ENCODE results near the gene SNX8.
"Not testable (repeated sequence)": the region's sequence is repeated elsewhere in the genome, so short reads cannot be mapped to it uniquely, and the experiment has no call there.

SNX8 gene

GRCh38 chr7:2290877-2291276, 23.4 kb downstream of the SNX8 start:
- no peak for DNase-seq (ENCODE audit: low read depth)

GRCh38 chr7:2289621-2290020, 24.6 kb downstream of the SNX8 start:
- no peak for DNase-seq (ENCODE audit: low read depth)

DNA sequence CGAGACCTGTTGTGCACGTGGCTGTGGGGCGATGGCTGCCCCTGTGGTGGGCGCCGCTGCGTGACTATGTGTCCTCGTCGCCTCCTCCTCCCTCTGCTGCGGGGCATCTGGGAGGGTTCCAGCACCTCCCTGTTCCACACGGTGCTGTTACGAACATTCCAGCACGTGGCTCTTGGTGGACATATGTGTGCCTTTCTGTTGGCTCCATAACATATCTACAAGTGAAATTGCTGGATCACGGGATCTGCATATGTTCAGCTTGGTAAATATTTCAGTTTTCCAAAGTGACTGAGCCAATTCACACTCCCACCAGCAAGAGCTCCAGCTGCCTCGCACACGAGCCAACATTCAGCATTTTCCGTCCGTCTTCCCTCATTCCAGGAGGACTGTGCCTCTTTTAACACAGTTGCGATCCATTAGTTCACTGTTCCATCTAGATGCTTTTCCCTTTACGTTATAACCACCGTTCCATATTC, 25.1 kb downstream of the SNX8 start:
- no peak for DNase-seq (ENCODE audit: low read depth)

DNA sequence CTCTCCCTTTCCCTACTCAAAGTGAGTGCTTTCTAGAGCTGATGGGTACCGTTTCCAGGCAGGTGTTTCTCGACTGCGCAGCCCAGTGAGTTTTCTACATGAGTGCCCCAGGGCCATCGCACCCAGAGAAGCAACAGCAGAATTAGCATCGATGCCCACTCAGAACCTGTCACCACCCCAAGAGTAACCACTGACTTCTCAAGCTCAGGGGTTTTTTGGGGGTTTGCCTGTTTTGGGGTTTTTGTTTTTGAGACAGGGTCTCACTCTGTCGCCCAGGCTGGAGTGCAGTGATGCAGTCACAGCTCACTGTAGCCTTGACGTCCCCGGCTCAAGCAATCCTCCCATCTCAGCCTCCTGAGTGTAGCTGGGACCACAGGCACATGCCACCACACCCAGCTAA, 25.7 kb downstream of the SNX8 start:
- DNase-seq (ENCODE audit: low read depth), result no peak

- no peak for DNase-seq (ENCODE audit: low read depth)
These were observed 26.5 kb downstream of the SNX8 start for GRCh38 chr7:2287745-2288144.

GRCh38 chr7:2283074-2283473, 31.2 kb downstream of the SNX8 start:
- no peak for DNase-seq (ENCODE audit: low read depth)

DNA sequence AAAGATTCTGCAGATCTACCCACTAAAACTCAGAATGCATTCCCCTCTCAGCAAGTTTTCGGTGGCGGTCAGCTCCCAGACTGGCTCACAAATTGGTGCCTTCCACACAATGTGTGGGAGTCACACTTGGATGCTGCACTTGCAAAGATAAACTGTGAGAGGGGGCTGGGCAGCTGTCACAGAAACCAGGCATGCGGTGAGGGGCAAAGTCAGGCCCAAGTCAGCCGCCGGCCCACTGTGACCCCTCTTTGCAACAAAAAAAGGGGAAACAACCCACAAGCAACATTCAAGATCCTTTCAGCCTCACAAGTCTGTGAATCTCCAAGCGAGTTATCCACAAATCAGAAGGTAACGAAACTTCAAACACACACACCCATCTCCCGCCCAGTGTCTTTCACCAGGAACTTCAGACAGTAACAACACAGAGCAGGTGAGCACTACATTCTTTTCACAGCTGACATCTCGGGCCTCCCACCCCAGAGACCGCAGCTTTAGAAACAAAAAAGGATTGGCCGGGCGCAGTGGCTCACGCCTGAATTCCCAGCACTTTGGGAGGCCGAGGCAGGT, 32.0 kb downstream of the SNX8 start:
- DNase-seq (ENCODE audit: low read depth), result no peak

- DNase-seq (ENCODE audit: low read depth), result no peak
These were observed 32.7 kb downstream of the SNX8 start for GRCh38 chr7:2281541-2281940.

- DNase-seq (ENCODE audit: low read depth), result no peak
These were observed 33.8 kb downstream of the SNX8 start for GRCh38 chr7:2280424-2280823.

GRCh38 chr7:2279896-2280295, 34.3 kb downstream of the SNX8 start:
- DNase-seq (ENCODE audit: low read depth), result no peak

- DNase-seq (ENCODE audit: low read depth), result no peak
These were observed 36.2 kb downstream of the SNX8 start for GRCh38 chr7:2278026-2278425.

GRCh38 chr7:2276107-2276506, 38.1 kb downstream of the SNX8 start:
- DNase-seq (ENCODE audit: low read depth), result no peak

DNA sequence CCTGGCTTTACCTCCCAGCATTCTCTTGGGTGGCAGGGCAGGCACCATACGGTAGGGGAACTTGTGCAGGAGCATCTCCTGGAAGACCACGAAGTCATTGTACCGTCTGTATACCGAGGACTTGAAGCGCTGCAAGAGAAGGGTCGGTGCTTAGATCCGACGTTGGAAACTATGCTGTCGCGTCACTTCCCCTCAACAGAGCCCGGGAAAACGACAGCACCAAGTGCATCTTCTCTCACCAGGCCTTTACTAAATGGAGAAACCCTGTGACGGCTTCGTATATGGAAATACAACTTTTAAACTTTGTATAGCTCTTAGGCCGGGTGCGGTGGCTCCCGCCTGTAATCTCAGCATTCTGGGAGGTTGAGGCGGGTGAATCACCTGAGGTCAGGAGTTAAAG, 39.1 kb downstream of the SNX8 start:
- no peak for DNase-seq (ENCODE audit: low read depth)

DNA sequence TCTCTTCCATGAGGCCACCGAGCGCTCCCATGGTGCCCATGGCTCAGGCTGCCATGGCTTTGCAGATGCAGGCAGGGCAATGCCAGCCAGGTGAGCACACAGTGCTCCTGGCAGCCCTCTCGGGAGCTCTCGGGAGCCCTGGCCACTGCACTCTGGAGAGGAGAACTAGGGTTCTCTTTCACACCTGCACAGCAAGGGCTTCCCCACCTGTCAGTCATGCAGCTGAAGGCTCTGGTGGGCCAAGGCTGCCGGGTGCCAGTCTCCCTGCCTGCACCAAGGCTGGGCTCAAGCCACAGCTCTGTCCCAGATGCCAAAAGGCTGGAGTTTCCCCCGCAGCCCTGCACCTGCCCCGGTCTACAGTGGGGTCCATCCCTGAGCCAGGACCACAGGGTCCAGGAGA, 39.6 kb downstream of the SNX8 start:
- no peak for DNase-seq (ENCODE audit: low read depth)

DNA sequence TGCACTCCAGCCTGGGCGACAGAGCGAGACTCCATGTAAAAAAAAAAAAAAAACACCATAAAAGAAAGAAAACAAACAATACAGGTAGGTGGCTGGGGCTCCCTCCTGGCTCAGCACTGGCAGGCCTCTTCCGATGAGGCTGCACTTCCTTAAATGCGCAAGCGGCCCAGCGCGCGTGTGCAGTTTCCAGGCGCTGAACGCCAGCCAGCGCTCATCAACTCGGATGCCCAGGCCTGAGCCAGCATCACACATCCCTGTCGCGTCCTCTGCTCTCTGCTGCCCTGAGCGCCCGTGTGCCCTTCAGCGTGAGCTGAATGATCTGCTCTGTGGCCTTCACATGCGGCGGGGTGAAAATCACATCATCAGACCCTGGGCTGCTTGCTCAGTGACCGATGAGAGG, 40.4 kb downstream of the SNX8 start:
- DNase-seq (ENCODE audit: low read depth), result no peak

GRCh38 chr7:2272031-2272430, 42.2 kb downstream of the SNX8 start:
- no peak for DNase-seq (ENCODE audit: low read depth)

DNA sequence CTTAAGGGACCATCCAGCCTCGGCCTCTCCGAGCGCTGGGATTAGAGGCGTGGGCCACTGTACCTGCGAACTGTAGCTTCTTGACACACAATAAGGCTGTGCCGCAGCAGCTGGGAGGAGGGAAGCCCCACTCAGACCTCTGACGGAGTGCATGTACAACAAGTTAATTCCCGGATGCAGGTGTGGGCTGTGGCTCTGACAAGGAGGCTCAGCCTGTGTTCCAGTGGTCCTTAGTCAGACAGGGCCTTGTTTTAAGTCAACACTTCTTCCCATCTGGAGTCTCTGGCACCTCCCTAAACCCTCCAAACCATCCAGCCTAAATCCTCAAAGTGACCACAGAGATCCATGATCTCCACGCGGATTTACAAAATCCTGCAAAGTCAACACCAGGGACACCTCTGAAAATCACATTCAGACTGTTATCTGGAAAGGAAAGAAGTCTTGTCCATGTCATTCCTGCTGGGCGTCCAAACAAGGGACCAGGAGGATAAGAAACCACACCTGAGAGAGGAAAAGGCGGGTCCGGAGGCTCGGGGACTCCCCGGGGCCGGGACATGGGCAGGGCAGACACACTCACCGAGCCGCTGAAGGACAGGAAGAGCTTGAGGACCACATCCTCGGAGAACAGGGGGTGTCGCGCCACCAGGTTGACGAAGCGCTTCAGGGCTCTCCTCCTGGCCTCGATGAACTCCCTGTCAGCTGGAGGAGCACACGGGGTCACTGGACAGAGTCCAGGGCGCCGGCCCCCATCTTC, 42.8 kb downstream of the SNX8 start:
- DNase-seq (ENCODE audit: low read depth), result no peak

DNA sequence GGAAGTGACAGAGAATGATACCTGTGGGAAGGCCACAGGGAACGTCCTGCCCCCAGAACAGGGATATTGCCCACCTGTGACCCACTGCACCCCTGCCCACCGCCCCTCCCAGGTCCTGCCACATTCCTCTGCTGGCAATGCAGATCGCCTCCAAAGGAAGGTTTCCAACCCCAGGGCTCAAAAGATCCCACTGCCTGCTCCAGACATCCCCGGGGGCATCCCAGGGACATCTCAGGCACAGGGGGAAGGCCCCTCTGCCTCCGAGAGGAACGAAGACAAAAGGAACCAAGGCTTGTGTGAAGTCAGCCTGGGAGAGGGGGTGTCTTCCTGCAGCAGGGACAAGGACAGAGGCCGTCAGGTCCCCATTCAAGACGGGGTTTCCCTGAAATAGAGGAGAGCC, 43.7 kb downstream of the SNX8 start:
- no peak for DNase-seq (ENCODE audit: low read depth)

GRCh38 chr7:2269991-2270460, 44.2 kb downstream of the SNX8 start:
- DNase-seq (ENCODE audit: low read depth), result no peak

GRCh38 chr7:2269089-2269990, 44.9 kb downstream of the SNX8 start:
- DNase-seq (ENCODE audit: low read depth), result not testable (repeated sequence)

- DNase-seq (ENCODE audit: low read depth), result no peak
These were observed 47.3 kb downstream of the SNX8 start for GRCh38 chr7:2266911-2267310.

GRCh38 chr7:2264158-2264557, 50.1 kb downstream of the SNX8 start:
- DNase-seq (ENCODE audit: low read depth), result no peak

DNA sequence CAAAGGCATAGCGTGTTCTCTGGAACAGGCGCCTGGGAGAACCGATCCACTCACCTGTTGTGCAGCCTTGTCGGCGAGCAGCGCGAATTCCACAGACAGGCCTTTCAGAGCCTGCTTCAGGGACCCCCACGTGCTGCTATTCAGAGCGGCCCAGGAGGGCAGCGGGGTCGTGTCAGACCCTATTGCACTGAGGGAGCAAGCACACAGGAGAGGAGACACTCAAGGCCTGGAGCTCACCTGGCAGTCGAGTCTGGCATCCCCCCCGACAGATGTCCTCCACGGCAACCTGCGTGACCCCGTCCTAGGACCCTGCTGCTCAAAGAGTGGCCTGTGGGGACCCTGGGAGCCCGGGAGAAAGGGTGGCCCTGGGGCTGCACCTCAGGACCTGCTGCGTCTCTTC, 51.1 kb downstream of the SNX8 start:
- no peak for DNase-seq (ENCODE audit: low read depth)

Data from stimulated activated CD8-positive, alpha-beta memory T cell treated with anti-CD3 and anti-CD28 coated beads, Interleukin-4, amount 100 ng/mL, for 24 hours (primary cell).